Stimulated activated CD4-positive, alpha-beta T cell treated with anti-CD3 and anti-CD28 coated beads, Interleukin-12 subunit alpha, Interleukin-12 subunit beta, amount 100 ng/mL, for 4 hours (primary cell): ENCODE measurements around the gene WNT2B.
"Not testable (repeated sequence)": the region's sequence is repeated elsewhere in the genome, so short reads cannot be mapped to it uniquely, and the experiment has no call there.

Experiments used
- DNase-seq: peaks from one replicate; pipeline ENCODE4 v3.0.0-alpha.2; 2020

WNT2B gene

DNA sequence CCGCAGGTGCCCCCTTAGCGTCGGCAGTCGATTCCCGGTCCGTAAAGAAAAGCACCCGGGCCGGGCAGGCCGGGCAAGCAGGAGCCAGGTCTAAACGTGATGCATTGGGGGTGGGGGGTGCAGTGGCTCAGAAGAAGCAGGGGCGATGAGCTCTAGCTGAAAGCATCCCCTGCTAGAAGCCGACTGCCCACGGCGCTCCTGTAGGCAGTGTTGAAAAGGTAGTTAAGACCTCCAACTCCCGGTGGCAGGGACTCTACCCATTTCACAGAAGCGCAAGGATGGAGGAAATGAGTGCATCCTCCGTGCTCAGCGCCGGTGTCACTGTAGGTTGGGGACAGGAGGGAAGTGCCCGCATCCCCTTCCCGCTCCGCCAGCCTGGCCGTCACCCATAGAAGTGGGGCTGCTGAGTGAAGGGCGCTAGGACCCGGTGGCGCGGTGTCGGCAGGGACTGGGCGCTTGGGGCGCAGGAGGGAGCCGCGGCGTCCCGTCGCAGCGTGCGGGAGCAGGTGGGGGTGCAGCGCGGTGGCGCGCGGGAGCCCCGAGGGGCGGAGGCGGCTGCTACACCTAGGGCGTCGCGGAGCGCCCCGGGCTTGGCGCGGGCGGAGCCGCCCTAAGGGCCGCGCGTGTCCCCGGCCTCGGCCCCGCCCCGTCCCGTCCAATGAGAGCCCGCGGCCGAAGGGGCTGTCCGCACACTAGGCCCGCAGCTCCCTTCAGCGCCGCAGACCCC lies at the start of gene WNT2B:
Gene WNT2B (plus strand): TSS at position 688 of the 727 bp plus-strand sequence. CDS start 298 bp downstream, outside the sequence.
- peak; percentile 37 for DNase-seq

DNA sequence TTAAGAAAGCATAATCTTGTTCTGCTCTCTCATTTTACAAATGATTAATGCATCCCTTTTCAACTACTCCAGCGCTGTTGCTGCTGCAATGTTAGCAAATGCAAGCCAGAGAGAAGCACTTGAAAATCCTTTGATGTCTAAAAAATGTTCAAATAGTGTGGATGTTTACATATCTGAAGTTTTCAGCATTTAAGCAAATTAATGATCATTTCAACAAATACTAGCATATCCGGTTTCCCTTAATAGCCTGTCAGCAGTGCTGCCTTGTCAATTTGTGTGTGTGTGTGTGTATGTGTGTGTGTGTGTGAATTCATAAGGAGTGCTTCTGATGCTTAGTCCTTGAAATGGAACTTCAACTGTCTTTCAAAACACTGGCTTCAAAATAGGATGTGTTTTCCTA lies 48.1 kb upstream of the WNT2B start:
- DNase-seq = no peak

DNA sequence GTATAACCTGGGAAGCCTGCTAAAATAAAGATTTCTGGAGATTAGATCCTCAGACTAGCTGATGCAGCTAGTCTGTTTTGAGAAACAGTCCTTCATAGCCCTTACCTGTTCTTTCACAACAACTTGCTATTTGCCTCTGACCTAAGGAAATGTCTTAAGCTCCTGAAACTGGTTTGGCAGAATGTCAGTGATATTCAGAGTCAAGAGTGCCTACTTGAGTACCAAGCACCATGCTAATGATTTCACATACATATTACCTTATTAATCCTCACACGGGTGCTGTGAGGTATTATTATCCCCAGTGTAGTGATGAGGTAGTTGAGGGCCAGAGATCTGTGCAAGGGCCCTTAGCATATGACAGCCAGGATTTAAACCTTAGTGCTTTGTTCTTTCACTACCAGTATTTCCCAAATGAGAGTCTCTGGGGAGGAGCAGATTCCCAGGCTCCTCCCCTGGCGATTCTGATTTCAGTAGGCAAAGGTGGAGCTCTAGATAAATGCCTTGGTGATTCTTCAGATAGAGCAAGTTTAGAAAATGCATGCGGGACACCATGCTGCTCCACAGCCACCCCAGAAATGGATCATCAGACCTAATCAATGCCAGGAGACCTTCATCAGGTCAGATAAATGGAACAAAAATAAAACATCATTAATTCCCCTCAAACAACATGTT lies 47.4 kb upstream of the WNT2B start:
- no peak for DNase-seq

GRCh38 chr1:112462953-112463279 lies 45.8 kb upstream of the WNT2B start:
- no peak for DNase-seq

DNA sequence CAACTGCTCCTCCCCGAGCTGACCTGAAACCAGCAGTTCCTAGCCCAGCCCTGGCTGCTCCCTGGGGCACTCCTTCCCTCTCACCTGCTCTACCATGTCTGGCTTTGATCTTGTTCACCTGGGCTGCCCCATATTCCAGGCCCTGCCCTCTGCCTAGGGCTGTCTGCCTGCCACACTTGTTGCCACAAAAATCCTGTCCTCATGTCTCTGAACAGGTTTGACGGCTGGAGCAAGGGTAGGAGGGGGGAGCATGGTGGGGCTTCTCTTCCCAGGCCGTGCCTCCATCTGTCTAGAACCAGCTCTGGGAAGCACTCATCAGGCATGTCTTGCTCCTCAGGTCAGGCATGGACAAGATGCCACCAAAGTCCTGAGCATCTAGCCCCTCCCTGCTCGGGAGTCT lies 44.3 kb upstream of the WNT2B start:
- DNase-seq = no peak

- DNase-seq = no peak
These were observed 43.6 kb upstream of the WNT2B start for GRCh38 chr1:112465122-112465521.

DNA sequence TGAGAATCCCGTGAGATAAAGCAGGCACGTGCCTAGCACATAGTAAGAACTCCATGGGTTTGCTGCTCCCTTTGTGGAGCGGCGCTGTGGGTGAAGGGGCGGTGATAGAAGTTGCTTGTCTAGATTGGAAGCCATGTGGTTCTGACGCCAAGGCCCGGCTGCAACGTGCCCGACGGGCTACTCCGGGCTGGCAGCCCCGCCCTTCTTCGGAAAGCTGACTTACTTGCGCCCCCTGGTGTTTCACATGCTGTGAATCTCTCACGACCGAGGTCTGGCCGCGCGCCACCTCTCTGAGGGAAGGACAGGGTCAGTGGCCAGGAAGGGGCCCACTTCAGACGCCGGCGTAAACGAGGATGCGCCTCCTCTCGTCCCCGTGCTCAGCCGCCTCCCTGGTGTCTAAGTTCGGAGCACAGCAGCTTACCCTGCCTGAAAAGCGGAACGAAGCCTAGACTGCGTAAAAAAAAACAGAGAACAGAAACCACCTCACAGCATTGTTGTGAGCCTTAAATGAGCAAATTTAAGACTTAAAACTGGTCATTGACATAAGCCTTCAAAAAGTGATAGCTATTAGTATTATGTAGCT lies 42.6 kb upstream of the WNT2B start:
- peak; percentile 82 for DNase-seq

DNA sequence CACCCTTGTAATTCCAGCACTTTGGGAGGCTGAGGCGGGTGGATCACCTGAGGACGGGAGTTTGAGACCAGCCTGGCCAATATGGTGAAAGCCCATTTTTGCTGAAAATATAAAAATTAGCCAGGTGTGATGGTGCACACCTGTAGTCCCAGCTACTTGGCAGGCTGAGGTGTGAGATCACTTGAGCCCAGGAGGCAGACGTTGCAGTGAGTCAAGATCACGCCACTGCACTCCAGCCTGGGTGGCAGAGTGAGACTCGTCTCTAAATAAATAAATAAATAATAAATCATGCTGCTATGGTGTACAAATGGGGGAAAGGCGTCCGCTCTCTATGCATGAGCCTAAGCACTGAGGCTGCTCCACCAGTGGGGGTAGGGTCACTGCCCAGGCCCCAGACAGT lies 38.4 kb upstream of the WNT2B start:
- not testable (repeated sequence) for DNase-seq

- DNase-seq = no peak
These were observed 37.8 kb upstream of the WNT2B start for GRCh38 chr1:112470966-112471365.

- DNase-seq = no peak
These were observed 36.6 kb upstream of the WNT2B start for GRCh38 chr1:112472142-112472541.

GRCh38 chr1:112477550-112477949 lies 31.2 kb upstream of the WNT2B start:
- DNase-seq = no peak

- no peak for DNase-seq
These were observed 30.5 kb upstream of the WNT2B start for GRCh38 chr1:112478314-112478713.

DNA sequence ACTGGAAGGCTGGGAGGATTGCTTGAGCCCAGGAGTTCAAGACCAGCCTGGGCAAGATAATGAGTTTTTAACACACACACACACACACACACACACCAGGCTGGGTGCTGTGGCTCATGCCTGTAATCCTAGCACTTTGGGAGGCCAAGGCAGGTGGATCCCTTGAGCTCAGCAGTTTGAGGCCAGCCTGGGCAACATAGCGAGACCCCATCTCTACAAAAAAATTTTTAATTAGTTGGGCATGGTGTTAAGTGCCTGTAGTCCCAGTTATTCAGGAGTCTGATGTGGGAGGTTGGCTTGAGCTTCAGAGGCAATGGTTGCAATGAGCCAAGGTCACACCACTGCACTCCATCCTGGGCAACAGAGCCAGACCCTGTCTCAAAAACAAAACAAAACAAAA lies 22.7 kb upstream of the WNT2B start:
- not testable (repeated sequence) for DNase-seq

DNA sequence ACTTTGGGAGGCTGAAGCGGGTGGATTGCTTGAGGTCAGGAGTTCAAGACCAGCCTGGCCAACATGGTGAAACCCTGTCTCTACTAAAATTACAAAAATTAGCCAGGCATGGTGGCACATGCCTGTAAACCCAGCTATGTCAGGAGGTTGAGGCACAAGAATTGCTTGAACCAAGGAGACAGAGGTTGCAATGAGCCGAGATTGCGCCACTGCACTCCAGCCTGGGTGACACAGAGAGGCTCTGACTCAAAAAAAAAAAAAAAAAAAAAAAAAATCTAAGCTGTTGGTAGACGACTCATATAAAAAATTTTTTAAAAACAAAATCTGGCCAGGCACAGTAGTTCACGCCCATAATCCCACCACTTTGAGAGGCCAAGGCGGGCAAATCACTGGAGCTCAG lies 21.1 kb upstream of the WNT2B start:
- not testable (repeated sequence) for DNase-seq

GRCh38 chr1:112488141-112488540 lies 20.6 kb upstream of the WNT2B start:
- no peak for DNase-seq

DNA sequence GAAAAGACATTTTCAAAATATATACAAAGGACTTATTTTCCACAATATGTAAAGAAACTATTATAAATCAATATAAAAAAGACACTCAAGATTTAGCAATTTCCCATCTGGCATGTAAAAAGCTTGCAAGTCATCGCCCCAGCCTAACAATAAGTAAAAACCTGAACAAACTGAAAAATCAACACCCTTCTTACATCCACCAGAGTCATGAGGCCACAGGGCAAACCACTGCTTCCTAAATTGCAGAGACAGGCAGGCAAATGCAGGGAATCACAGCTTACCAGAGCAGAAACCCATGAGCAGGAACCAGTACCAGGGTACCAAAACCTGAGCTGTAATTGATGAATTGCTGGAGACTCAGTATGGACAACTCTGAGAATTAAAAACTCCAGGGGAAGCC lies 16.7 kb upstream of the WNT2B start:
- DNase-seq = no peak

- no peak for DNase-seq
These were observed 15.4 kb upstream of the WNT2B start for GRCh38 chr1:112493351-112493750.

DNA sequence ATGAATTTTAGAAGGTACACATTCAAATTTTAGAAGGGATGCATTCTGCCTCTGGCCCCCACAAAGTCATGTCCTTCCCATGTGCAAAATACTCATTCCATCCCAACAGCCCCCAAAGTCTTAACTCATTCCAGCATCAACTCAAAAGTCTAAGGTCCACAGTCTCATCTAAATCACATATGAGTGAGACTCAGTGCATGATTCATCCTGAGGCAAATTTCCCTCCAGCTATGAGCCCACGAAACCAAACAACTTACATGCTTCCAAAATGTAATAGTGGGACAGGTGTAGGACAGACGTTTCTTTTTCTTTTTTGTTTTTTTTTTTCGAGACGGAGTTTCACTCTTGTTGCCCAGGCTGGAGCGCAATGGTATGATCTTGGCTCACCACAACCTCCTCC lies 12.5 kb upstream of the WNT2B start:
- DNase-seq = no peak

- DNase-seq = peak; percentile 59
These were observed 6.7 kb upstream of the WNT2B start for GRCh38 chr1:112501810-112502641.

- DNase-seq = no peak
These were observed 5.9 kb upstream of the WNT2B start for GRCh38 chr1:112502826-112503225.

DNA sequence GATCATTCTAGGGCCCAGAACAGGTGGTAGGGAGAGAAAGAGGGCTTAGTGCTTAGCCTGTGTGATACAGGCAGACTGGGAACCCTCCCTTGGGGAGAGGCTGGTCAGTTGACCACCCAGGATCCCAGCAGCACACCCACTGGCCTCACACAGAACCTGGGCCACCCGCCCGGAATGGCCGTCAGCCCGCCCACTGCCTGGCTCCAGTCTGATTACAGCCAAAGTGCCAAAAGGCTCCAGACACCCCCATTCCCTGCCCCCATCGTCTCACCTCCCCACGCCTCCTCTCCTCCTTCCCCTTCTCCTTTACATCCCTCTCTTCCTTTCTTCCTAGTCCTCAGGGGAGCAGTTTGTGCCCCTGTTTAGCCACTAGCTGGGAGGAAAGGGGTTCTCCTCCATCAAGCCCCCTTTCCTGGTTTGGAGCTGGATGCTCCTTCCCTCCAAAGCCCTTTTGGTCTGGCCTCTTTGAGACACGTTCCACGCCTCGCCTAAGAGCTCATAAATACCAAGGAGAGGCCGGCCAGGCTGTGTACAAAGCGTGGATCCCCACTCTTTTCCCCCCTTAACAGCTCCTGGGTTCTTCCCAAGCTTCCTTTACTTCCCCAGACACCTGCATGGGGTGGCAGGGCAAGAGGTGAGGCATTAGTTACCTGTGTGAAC lies 4.6 kb upstream of the WNT2B start:
- DNase-seq = no peak

DNA sequence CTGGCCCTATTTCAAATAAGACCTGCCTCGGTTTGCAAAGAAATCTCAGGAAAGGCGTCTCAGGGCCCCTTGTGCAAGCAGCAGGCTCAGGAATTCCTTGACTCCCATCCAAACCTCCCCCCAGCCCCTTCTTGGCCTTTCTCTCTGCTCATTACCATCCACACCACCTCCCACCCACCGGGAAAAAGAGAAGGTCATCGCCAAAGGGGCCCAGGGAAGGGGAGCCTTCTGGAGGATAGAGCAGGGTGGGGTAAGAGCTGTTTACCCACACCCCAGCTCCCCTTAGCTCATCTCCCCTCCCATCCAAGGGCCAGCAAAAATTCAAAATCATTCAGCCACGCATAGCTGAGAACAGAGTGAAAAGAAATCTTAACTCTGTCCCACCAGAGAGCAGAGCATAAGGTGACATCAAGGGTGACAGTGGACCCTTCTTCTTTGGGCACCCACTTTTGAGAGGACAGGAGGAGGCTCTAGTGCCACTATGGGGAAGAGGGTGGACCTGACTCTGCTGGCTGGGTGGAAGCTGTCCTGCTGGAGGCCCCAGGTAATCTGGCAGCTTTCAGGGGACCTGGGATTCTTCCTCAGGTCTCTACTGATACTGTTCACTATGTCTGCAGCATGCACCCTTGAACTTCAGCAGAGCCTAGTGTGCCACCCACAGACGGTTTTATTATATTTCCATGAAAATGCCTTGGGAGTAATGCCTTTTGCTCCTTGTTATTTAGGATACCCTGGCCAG lies 3.9 kb upstream of the WNT2B start:
- no peak for DNase-seq
